Body of pancreas (tissue), 4 donors: ENCODE results near the gene TNNT1. TPM values are rescaled to one million over a fixed set of nuclear protein-coding genes. Genes with fewer than 3 reads are reported as not detected.

ENCODE experiments used
- ATAC-seq: fragments of 150-250 bp; one replicate; pipeline ENCODE4 v1.9.1; 2016
- DNase-seq, 4 donors: peaks; one replicate each; pipeline ENCODE4 v3.0.0-alpha.2; 2019
- H3K27ac ChIP-seq, 4 donors: fragments of 200-600 bp; sonication (generic); 1 replicate in 3 of 4; 2 replicates in 1 of 4; pipeline versions ENCODE4 v1.5.1 to v1.6.1; 2016 to 2019; ENCODE audit warnings: mild to moderate bottlenecking in 1 of 4, mixed read lengths in 1 of 4, moderate library complexity in 1 of 4
- H3K27me3 ChIP-seq, 2 donors: fragments of 200-600 bp; sonication (generic); one replicate each; pipeline ENCODE4 v1.6.0; 2016; ENCODE audit warnings: mild to moderate bottlenecking in 1 of 2
- H3K36me3 ChIP-seq, 2 donors: fragments of 200-600 bp; sonication (generic); replicated peaks in 1 of 2; 2 replicates each; pipeline ENCODE4 v1.5.1; 2016; ENCODE audit warnings: low read depth in 2 of 2; ENCODE audit not compliant: insufficient read depth in 1 of 2
- H3K4me1 ChIP-seq: fragments of 200-600 bp; sonication (generic); one replicate; pipeline ENCODE4 v1.6.0; 2016
- H3K4me3 ChIP-seq, 2 donors: fragments of 200-600 bp; sonication (generic); 1 replicate in 1 of 2; 2 replicates in 1 of 2; pipeline ENCODE4 v1.5.1; 2016 to 2019
- H3K9me3 ChIP-seq, 3 donors: fragments of 200-600 bp; sonication (generic); 1 replicate in 2 of 3; 2 replicates in 1 of 3; pipeline ENCODE4 v1.5.1; 2016
- POLR2A ChIP-seq, 3 donors: fragments of 450-650 bp; IDR thresholded peaks; one replicate each; pipeline ENCODE4 v1.6.1; 2016; ENCODE audit warnings: antibody characterized with exemption in 3 of 3, mild to moderate bottlenecking in 2 of 3
- WGBS, 2 donors: methylation state at CpG; one replicate each; pipeline ENCODE4 v1.1.5; 2017; 5-methylcytosine and 5-hydroxymethylcytosine counted together
- intact Hi-C: fragments of 100-400 bp; cut with DNase I; formaldehyde crosslinking; loops from one replicate; pipeline ENCODE4 v1.15.1; 2023
- total RNA-seq, 2 donors: library from RNA; depleted of rRNA; stranded (reverse); fragments of >200 nt; gene quantifications; one replicate each; pipeline ENCODE4 v1.1.0, GENCODE V29; 2016
- TF ChIP-seq, protein P1 (sequence below), 7 experiments: fragments of 450-650 bp in 4 of 7; fragments of 200-600 bp in 3 of 7; sonication (generic) in 3 of 7; IDR thresholded peaks; one replicate each; pipeline ENCODE4 v1.5.1; 2016 to 2019; ENCODE audit warnings: antibody characterized with exemption in 7 of 7

Gene TNNT1
- total RNA-seq, 2 donors from 2014 or later, result not detected

GRCh38 chr19:55118401-55118991, 30.5 kb downstream of the TNNT1 start:
- peaks cover 40% of the 10 kb centered on the region for H3K4me1 ChIP-seq
- peak overlapping the region in 1 of 2 donors; percentile 33 for H3K4me3 ChIP-seq
- WGBS, 2 donors, result 14 to 23% methylated on average over 4 to 22 of the region's 22 CpGs
- peak overlapping the region in 3 of 4 donors; percentile 62 to 76 (median 75) for H3K27ac ChIP-seq
- ATAC-seq (no peak), DNase-seq (peak; percentile 31 to 53 (median 38))
- no peaks in the 10 kb centered on the region for H3K27me3 ChIP-seq
- intact Hi-C loops, result no loop called here
- no peaks in the 10 kb centered on the region for H3K36me3 ChIP-seq
- no peaks in the 10 kb centered on the region for H3K9me3 ChIP-seq
- TF ChIP-seq, protein P1, sequence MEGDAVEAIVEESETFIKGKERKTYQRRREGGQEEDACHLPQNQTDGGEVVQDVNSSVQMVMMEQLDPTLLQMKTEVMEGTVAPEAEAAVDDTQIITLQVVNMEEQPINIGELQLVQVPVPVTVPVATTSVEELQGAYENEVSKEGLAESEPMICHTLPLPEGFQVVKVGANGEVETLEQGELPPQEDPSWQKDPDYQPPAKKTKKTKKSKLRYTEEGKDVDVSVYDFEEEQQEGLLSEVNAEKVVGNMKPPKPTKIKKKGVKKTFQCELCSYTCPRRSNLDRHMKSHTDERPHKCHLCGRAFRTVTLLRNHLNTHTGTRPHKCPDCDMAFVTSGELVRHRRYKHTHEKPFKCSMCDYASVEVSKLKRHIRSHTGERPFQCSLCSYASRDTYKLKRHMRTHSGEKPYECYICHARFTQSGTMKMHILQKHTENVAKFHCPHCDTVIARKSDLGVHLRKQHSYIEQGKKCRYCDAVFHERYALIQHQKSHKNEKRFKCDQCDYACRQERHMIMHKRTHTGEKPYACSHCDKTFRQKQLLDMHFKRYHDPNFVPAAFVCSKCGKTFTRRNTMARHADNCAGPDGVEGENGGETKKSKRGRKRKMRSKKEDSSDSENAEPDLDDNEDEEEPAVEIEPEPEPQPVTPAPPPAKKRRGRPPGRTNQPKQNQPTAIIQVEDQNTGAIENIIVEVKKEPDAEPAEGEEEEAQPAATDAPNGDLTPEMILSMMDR (IDR thresholded peaks at IDR 0.05), result no peak
- no peak for TF ChIP-seq POLR2A (IDR thresholded peaks at IDR 0.05)

- intact Hi-C loops, result no loop called here
- WGBS, 2 donors, result 0 to 1% methylated on average over 25 to 34 of the region's 44 CpGs
Measured at GRCh38 chr19:55117663-55118391, 31.2 kb downstream of the TNNT1 start.

DNA sequence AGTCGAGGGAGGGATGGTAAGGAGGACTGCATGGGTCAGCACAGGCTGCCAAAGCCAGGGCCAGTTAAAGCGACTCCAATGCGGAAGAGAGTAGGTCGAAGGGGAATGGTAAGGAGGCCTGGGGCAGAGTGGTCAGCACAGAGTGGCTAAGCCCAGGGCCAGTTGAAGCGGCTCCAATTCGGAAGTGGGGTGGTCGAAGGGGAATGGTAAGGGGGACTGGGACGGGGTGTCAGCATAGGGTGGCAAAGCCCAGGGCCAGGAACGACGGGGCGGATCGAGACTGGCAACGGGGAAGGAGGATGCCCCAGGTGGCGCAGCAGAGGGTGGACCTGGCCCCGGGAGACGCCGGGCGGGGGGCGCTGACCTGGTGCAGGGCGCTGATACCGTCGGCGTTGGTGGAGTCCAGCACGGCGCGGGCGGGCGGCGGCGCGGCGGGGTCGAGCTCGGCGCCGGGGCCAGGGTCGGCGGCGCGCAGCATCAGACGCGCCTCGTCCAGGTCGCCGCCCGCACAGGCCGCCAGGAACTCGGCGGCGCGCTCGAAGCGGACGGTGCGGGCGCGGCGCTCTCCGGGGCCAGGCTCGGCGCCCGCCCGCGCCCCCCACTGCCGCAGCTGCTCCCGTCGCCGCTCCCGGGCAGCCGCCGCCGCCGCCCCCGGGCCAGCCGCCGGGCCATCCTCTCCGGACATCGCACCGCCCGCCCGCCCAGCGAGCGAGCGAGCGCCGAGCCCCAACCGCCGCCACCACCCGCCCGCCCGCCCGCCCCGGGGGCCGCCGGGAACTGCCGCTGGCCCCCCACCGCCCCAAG, 31.9 kb downstream of the TNNT1 start, which contains the start of gene PPP1R12C:
Gene PPP1R12C (minus strand): TSS at position 779 of the 804 bp plus-strand sequence. CDS start 94 bp downstream, at position 685.
- peak within 1 kb of the TSS; percentile 62 to 78 (median 70) for H3K27ac ChIP-seq

More at GRCh38 chr19:55117663-55118391, 31.2 kb downstream of the TNNT1 start:
- H3K36me3 ChIP-seq, result no peaks in the 10 kb centered on the region
- H3K9me3 ChIP-seq, result no peaks in the 10 kb centered on the region
- peaks cover 47% of the 10 kb centered on the region for H3K4me1 ChIP-seq
- ATAC-seq (peak; percentile 97), DNase-seq (peak; percentile 98 to 99 (median 99))
- peak overlapping the region; percentile 33 to 73 for H3K4me3 ChIP-seq
- H3K27me3 ChIP-seq, result no peaks in the 10 kb centered on the region
- peak in 2 of 3 donors; percentile 58 to 62 for TF ChIP-seq POLR2A (IDR thresholded peaks at IDR 0.05)
- TF ChIP-seq, protein P1 (IDR thresholded peaks at IDR 0.05), result peak in 2 of 7 experiments; percentile 9 to 33
- H3K27ac ChIP-seq, result peak overlapping the region; percentile 62 to 76 (median 70)

DNA sequence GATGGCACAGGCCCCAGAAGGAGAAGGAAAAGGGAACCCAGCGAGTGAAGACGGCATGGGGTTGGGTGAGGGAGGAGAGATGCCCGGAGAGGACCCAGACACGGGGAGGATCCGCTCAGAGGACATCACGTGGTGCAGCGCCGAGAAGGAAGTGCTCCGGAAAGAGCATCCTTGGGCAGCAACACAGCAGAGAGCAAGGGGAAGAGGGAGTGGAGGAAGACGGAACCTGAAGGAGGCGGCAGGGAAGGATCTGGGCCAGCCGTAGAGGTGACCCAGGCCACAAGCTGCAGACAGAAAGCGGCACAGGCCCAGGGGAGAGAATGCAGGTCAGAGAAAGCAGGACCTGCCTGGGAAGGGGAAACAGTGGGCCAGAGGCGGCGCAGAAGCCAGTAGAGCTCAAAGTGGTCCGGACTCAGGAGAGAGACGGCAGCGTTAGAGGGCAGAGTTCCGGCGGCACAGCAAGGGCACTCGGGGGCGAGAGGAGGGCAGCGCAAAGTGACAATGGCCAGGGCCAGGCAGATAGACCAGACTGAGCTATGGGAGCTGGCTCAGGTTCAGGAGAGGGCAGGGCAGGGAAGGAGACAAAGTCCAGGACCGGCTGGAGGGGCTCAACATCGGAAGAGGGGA, 32.7 kb downstream of the TNNT1 start:
- ATAC-seq (no peak), DNase-seq (peak; percentile 33 to 67 (median 42))
- 2 to 3% methylated on average over 25 of the region's 25 CpGs for WGBS, 2 donors
- H3K4me1 ChIP-seq, result peaks cover 48% of the 10 kb centered on the region
- H3K9me3 ChIP-seq, result no peaks in the 10 kb centered on the region
- peak overlapping the region; percentile 37 to 78 (median 65) for H3K27ac ChIP-seq
- peak in 1 of 3 donors; percentile 48 for TF ChIP-seq POLR2A (IDR thresholded peaks at IDR 0.05)
- TF ChIP-seq, protein P1 (IDR thresholded peaks at IDR 0.05), result no peak
- H3K27me3 ChIP-seq, result no peaks in the 10 kb centered on the region
- no peaks in the 10 kb centered on the region for H3K36me3 ChIP-seq
- intact Hi-C loops, result no loop called here
- peak overlapping the region; percentile 58 to 71 for H3K4me3 ChIP-seq

More for the DNA sequence above, 31.9 kb downstream of the TNNT1 start, which contains the start of gene PPP1R12C:
- intact Hi-C loops, result no loop called here
- peak within 1 kb of the TSS; percentile 71 to 73 for H3K4me3 ChIP-seq
- TF ChIP-seq POLR2A (IDR thresholded peaks at IDR 0.05), result peak in 2 of 3 donors; percentile 10 to 24
- TF ChIP-seq, protein P1 (IDR thresholded peaks at IDR 0.05), result no peak
- H3K27me3 ChIP-seq, result no peaks in the 10 kb centered on the region
- WGBS, 2 donors, result 0% methylated on average over 17 to 43 of the region's 97 CpGs
- H3K36me3 ChIP-seq, result no peaks in the 10 kb centered on the region
- DNase-seq (peak; percentile 28 to 38 (median 35)), ATAC-seq (peak; percentile 10)
- peaks cover 48% of the 10 kb centered on the region for H3K4me1 ChIP-seq
- no peaks in the 10 kb centered on the region for H3K9me3 ChIP-seq
